HG02852 (cell line): ENCODE data around the gene AMIGO1.

Experiments
- ATAC-seq: cut with Tn5 transposase; IDR thresholded peaks from one replicate; pipeline ENCODE4 v1.9.1; 2021; ENCODE audit warnings: mild to moderate bottlenecking, moderate library complexity; ENCODE audit not compliant: unreplicated experiment

AMIGO1 gene

DNA sequence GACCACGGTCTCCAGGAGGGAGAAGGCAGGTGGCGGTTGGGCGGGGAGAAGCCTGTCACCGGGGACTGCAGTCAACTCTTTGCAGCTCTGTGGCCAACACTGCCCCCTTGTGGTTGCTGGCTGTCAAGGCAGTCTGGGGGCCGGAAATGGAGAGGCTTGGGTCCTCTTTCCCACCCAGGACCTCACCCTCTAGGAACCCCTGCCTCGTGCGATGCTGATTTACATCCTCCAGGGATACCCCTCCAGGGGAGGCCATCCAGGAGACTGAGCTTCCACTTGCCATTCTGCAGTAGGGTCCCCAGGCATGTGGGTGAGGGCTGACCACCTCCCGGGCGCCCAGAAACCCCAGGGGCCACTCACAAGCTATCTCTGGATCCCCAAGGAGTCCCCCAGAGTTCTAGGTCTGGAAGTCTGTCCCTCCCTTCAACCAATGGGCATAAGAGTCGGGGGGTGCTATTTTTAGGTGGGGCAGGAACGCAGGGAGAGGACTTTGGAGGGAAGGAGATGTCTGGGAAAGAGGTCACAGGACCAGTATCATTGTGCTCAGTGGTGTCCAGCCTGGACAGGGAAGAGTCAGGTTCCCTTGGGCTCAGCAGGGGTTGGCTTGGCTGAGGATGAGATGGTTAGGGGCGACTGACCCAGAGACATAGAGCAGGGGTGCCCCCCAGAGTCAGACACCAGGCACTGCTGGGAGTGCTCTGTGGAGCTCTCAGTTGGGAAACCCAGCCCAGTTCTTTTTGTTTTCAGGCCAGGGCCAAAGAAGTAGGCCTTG, 23.0 kb upstream of the AMIGO1 start:
- peak; percentile 58 for ATAC-seq

DNA sequence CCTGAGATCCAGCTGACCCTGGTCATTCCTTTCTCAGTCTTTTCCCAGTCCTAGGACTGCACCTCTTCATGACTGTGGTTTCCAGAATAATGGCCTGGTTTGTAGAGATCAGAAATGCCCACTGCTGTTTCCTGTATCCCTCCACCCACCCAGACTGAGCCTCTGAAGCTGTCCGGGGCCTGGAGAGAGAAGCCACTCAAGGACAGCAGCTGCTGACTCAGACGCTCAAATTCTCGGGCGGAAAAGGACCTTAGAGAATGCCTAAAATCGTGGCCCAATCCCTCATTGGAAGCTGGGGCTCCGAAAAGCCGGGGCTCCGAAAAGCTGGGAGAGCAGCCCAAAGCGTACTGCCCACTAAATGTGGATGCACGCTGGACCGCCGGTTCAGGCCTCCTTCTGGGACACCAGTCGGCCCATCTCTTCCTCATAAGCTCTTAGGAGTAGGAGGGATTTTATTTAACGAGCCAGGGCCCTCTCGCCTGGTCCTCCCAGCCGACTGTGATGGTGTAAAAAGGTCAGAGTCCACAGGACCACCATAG, 22.4 kb upstream of the AMIGO1 start:
- no peak for ATAC-seq

GRCh38 chr1:109531380-109531779, 21.9 kb upstream of the AMIGO1 start:
- no peak for ATAC-seq

- ATAC-seq: no peak
These were observed 21.0 kb upstream of the AMIGO1 start for GRCh38 chr1:109530457-109531087.

DNA sequence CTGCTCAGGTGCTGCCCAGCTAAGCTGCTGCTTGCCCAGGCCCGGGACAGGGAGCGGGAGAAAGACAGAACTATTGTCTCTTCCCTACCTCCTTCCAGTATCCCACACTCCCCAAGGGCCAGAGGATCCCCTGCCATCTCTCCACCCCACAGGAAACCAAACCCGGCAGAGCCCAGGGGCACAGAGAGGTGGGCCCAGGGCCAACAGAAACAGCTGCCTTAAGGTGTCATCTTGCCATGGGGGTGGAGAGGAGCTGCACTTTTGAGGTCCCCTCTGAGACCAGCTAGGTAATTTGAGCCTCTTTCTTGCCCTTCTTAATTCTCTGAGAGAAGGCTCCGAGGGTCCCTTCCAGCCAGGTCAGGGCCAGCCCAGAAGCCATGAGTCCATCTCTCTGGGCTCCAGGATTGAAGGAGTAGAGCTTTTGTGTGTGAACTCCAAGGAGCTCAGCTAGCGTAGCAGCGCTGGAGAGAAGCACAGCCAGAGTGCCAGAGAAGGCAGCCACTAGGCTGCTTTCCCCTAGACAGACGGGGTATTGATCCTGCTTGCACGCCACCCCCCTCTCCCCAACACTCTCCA, 20.4 kb upstream of the AMIGO1 start:
- ATAC-seq: no peak

DNA sequence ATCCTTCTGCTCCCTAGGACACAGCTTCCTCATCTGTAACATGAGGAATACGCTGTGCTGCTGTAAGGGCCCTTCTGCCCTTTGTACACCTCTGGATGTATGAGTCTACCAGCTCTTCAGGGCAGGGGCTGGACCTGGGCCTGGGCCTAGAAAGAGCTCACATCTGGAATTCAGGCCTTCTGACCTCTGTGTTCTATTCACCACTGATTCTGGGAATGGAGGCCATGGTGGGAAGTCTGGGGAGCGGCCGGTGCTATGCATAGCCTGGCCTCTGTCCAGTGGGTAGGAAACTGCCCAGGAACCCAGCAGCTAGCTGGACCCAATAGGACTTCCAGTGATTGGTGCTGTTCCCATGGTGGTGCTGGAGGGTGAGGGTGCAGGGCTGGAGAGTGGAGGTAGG, 19.2 kb upstream of the AMIGO1 start:
- ATAC-seq: no peak

DNA sequence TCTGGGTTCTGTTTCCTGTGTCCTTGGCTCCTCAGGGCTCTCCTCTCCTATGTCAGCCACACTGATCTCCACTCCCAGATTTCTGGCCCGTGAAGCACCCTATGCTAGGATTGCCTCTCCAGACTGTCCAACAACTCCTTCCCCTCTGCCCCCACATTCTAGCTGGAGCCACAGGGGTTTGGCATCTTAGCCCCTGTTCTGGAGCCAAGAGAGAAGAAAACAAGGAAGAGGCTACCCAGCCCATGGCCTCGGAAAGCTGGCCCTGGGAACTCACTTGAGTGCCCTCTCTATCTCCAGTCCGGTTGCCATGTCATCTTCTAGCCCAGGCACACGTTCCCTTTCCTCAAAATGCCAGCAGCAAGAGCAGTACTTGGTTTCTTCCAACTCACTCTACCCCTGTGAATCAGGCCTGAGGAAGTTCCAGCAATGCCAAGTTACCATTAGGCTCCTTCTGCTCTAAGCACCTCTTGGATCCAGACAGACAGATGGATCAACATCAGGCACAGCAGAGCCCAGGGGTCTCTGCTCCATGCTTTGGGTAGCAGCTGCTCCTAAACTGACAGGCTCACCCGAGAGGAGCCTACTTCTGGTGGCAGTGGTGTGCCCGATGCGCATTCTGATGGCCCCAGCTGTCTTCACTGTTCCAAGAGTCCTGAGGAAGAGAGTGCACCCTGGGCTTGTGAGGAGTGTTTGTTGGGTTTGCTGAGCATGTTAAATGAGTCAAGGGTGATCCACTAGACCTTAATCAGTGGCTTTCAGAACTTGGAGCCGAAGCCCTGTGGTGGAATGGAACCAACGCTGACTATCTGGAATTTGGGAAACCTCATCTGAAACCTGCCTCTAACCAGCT, 18.5 kb upstream of the AMIGO1 start:
- ATAC-seq: no peak

DNA sequence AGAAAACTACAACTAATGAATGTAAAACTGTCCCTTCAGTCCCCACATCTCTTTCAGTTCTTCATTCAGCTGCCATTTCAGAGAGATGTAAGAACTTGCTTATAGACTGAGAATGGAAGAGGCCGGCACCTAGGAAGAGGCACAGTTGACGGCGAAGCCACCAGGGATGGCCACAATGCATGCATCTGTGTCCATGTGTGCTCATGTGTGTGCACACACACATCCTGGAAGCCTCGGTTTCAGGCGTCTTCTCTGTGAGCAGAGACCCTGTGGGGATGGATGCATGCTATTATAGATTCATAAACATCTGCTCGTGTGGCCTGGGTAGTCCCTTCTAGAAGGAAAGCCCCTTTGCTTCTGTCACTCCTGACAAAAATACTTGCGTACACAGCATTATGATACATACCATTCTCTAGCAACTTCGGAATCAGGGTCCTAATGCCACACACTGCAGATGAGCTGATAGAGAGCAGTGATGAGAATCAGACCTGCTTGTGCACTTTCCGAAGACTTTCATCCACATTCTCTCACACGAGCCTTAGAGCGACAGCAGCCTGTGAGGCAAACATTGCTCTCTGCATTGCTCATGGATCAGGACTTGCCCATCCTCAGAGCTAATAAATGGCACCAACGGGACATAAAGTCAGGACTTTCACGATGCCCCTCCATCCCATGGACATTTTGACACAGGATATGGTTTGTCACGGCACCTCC, 17.7 kb upstream of the AMIGO1 start:
- no peak for ATAC-seq

GRCh38 chr1:109523706-109524105, 14.2 kb upstream of the AMIGO1 start:
- no peak for ATAC-seq

- ATAC-seq: no peak
These were observed 12.5 kb upstream of the AMIGO1 start for GRCh38 chr1:109522026-109522425.

DNA sequence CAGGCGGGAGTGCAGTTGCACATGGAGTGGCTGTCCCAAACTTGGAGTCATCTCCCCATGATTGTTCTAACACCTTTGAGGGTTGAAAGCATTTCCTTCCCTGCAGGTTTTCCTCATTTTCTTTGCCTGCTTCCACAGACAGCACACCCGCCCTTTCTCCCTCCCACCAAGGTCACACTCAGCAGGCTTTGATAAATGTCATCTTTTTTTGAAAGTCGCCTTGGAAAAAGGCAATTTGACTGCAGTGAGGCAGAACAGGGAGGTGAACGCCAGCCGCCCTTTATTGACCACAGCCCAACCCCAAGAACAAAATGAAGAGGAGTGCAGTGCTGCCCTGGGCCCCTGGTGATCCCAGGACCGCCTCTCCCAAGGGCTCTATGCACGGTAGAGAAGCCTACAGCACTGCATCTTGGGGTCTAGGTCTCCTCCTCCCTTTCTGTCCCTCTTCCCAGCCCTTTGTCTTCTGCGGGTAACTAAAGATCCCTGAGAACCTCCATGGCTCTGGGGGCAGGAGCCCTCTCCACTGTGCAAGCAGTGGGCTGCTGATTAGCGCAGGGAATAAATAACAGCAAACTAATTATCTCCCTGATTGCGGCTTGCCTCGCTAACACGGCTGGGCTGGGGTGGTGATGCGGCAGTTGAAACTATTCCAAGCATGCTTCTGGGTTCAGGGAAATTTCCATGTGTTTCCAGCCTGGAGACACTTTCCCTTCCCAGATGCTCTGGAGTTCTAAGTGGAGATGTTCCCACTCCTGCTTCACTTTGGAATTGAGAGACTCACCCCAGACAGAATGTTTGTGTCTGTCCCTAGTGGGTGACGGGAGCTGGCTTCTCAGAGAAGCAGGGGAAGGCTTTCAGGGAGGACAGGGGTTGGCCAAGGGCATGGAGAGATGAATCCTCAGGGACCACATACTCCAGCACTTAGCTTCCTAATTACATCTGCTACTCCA, 11.8 kb upstream of the AMIGO1 start:
- ATAC-seq: no peak

DNA sequence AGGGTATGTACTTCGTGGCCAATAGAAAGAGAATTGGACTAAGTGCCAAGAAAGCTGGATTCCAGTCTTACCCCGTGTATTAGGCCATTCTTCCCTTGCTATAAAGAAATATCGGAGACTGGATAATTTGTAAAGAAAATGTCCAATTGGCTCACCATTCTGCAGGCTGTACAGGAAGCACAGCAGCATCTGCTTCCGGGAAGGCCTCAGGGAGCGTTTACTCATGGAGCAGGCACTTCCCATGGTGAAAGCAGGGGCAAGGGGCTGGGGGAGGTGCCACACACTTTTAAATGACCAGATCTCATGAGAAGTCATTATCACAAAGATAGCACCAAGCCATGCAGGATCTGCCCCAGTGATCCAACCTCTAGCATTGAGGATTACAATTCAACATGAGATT, 7.8 kb upstream of the AMIGO1 start:
- no peak for ATAC-seq

- no peak for ATAC-seq
These were observed 7.3 kb upstream of the AMIGO1 start for GRCh38 chr1:109516872-109517271.

DNA sequence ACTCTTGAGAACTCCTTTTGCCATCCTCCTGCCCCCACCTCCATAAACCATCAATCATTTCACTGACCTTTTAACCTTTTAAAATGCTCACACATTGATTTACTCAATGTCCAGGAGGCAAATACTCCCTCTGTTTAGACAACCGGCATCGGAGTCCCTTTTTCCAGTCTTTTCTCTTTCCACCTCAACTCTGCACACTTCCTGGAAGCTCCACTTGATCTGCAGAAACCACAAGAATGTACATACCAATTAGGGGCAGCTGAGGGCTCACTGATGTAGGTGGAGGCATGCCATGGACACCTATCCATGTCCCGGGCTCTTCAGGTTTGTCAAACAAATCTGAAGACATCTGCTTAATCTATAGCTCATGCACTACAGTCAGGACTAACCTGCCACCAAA, 5.3 kb upstream of the AMIGO1 start:
- ATAC-seq: no peak

DNA sequence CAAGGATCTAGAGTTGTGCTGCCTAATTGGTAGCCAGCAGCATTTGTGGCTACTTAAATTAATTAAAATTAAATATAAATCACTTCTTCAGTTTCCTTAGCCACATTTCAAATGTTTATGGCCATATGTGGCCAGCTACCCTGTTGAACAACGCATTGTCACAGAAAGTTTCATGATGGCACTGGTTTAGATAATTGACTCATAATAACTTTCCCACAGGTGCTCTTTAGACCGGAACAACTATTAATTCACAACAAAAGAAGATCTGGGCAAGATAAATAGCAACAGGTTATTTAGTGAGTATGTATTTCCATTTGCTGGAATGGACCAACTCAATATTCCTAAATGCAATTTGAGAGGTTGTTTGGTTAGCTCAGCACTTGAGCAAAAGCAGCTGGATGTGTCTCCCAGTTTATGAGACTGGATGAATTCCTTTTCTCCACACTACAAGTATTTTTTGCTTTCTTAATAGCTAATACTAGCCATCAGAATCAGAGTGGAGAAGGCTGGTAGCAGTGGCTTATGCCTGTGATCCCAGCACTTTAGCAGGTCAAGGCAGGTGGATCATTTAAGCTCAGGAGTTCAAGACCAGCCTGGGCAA, 3.7 kb upstream of the AMIGO1 start:
- no peak for ATAC-seq

DNA sequence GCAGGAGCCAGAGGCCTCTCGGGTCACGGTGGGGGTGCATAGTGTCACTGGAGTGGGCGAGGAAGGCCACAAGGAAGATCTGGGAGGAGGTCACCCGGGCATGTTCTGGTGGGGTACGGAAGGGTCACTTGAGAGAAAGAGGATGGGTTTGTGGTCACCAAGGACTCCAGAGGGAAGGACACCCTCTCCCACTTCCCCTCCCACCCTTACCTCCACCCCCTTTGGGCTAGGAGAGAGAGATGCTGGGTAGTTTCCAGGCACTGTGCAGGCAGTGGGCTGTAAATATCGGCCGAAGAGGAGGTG, 703 bp downstream of the AMIGO1 start:
- ATAC-seq: no peak

- ATAC-seq: no peak
These were observed 1.3 kb downstream of the AMIGO1 start for GRCh38 chr1:109508001-109508872.

DNA sequence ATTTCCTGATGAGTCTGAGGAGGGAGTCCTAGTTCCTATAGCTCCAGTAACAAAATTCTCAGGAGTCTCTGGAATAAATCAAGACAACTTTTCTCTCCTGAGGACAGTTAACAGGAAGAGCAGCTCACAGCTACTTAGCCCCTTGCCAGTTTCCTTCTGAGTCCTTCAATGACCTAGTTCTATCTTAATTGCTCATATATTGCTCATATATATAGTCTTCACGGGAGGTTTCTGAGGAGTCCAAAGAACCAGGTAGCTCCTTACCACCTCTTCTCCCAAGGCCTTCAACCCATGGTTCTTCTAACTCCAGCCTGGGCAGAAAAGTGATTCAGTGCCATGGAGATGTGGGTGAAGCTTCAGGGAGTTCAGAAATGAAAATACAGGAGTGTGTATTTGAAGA, 4.6 kb downstream of the AMIGO1 start:
- no peak for ATAC-seq
